Neutrophil (primary cell): ENCODE measurements around the gene FOXO1.

Source experiments
- H3K27ac ChIP-seq: fragments of 200-600 bp; sonication (generic); 2 replicates; pipeline ENCODE4 v1.5.1; 2016; ENCODE audit warnings: mild to moderate bottlenecking, moderate library complexity
- H3K27me3 ChIP-seq: fragments of 200-600 bp; sonication (generic); 2 replicates; pipeline ENCODE4 v1.6.0; 2016; ENCODE audit warnings: mild to moderate bottlenecking
- H3K36me3 ChIP-seq: fragments of 200-600 bp; sonication (generic); 2 replicates; pipeline ENCODE4 v1.5.1; 2017
- H3K4me1 ChIP-seq, 2 experiments: fragments of 200-600 bp in 1 of 2; sonication (generic) in 1 of 2; 1 replicate in 1 of 2; 2 replicates in 1 of 2; pipeline versions ENCODE4 v1.5.1 to v1.6.1; 2013 to 2016; ENCODE audit warnings: low read depth in 1 of 2, low read length in 1 of 2, mild to moderate bottlenecking in 1 of 2, moderate library complexity in 1 of 2; ENCODE audit not compliant: control insufficient read depth in 1 of 2, insufficient read depth in 1 of 2
- H3K4me3 ChIP-seq, 2 experiments: fragments of 200-600 bp in 1 of 2; sonication (generic) in 1 of 2; 1 replicate in 1 of 2; 2 replicates in 1 of 2; pipeline ENCODE4 v1.5.1; 2013 to 2016; ENCODE audit warnings: low read depth in 1 of 2, low read length in 1 of 2, mild to moderate bottlenecking in 1 of 2, moderate library complexity in 1 of 2
- H3K9me3 ChIP-seq: fragments of 200-600 bp; sonication (generic); 2 replicates; pipeline ENCODE4 v1.5.1; 2016
- TF ChIP-seq, protein P1 (sequence below): fragments of 200-600 bp; sonication (generic); IDR thresholded peaks from 2 replicates; pipeline ENCODE4 v1.5.1; 2016; ENCODE audit warnings: antibody characterized with exemption

FOXO1 gene

GRCh38 chr13:40576369-40576768 is 90.1 kb downstream of the FOXO1 start:
- no peaks in the 10 kb centered on the region for H3K27me3 ChIP-seq
- TF ChIP-seq, protein P1, sequence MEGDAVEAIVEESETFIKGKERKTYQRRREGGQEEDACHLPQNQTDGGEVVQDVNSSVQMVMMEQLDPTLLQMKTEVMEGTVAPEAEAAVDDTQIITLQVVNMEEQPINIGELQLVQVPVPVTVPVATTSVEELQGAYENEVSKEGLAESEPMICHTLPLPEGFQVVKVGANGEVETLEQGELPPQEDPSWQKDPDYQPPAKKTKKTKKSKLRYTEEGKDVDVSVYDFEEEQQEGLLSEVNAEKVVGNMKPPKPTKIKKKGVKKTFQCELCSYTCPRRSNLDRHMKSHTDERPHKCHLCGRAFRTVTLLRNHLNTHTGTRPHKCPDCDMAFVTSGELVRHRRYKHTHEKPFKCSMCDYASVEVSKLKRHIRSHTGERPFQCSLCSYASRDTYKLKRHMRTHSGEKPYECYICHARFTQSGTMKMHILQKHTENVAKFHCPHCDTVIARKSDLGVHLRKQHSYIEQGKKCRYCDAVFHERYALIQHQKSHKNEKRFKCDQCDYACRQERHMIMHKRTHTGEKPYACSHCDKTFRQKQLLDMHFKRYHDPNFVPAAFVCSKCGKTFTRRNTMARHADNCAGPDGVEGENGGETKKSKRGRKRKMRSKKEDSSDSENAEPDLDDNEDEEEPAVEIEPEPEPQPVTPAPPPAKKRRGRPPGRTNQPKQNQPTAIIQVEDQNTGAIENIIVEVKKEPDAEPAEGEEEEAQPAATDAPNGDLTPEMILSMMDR, result no peak
- H3K27ac ChIP-seq, result no peak overlapping the region
- H3K36me3 ChIP-seq, result no peaks in the 10 kb centered on the region
- peaks cover 0 to 9% of the 10 kb centered on the region in 2 experiments for H3K4me1 ChIP-seq
- H3K4me3 ChIP-seq, result no peak overlapping the region
- no peaks in the 10 kb centered on the region for H3K9me3 ChIP-seq

DNA sequence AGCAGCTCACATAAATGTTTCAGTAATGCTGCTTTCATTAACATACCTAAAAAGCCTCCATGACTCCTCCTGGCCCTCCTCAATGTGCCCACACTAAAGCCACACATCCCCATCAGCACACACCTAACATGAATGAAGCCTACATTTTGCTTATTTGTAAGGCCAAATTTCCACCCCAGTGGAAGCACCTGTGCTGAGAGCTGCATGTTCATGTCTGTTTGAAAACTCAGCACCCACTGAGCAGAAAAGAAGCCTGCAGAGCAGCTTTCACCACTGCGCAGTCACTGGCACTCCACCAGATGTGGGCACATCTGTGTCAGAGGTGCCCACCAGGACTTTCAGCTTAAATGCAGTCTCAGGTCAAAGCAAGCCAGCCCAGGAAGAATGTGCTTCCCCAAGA is 93.5 kb downstream of the FOXO1 start:
- TF ChIP-seq, protein P1, result no peak
- H3K4me1 ChIP-seq, result peaks cover 0 to 9% of the 10 kb centered on the region in 2 experiments
- H3K4me3 ChIP-seq, result no peak overlapping the region
- no peaks in the 10 kb centered on the region for H3K9me3 ChIP-seq
- H3K27ac ChIP-seq, result no peak overlapping the region
- no peaks in the 10 kb centered on the region for H3K36me3 ChIP-seq
- H3K27me3 ChIP-seq, result no peaks in the 10 kb centered on the region

DNA sequence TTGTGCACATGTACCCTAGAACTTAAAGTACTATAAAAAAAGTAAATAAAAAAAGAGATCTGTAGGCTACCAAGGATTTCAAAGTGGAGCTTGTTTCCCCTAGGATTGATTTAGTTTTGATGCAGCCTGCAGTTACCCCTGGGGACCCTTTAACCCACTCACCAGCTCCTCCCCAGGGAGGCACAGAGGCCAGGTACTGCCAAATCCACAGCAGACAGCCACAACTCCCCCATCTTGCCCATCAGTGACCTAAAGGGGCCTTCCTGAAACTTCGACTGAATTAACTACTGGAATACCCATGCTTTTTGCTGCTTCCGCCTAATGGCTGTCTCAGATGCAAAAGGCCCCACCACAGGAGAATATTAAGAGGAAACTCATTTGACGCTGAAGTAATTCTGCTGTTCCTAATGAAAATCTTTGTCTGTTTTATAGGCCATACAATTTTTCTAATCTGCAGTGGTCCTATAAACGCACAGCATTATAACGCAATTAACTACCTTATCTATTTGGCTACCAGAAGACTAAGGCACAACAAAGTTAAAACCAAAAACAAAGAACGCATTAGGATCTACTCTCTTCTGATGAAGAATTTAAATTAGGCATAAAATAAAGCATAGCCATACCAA is 95.0 kb downstream of the FOXO1 start:
- Histone ChIP-seq H3K9me3 (no peaks in the 10 kb centered on the region), H3K4me1 (peaks cover 0 to 9% of the 10 kb centered on the region in 2 experiments), H3K4me3 (no peak overlapping the region), H3K27me3 (no peaks in the 10 kb centered on the region), H3K36me3 (no peaks in the 10 kb centered on the region), H3K27ac (no peak overlapping the region)
- TF ChIP-seq, protein P1, result no peak

DNA sequence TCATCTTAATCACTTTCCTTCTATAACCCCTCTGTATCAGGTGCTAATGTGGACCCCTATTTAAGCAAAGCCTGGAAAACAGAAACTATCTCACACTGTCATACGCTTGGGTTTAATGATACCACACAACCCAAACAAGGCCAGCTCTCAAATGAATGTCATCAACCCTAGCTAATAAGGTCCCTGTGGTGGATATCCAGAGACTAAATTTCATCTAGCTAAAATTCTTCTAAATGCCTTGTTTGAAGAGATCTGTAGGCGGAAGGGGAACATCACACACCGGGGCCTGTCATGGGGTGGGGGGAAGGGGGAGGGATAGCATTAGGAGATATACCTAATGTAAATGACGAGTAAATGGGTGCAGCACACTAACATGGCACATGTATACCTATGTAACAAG is 95.5 kb downstream of the FOXO1 start:
- Histone ChIP-seq H3K4me3 (no peak overlapping the region), H3K4me1 (peaks cover 1 to 9% of the 10 kb centered on the region in 2 experiments), H3K27me3 (no peaks in the 10 kb centered on the region), H3K36me3 (no peaks in the 10 kb centered on the region), H3K9me3 (no peaks in the 10 kb centered on the region), H3K27ac (no peak overlapping the region)
- TF ChIP-seq, protein P1, result no peak

- TF ChIP-seq, protein P1, result no peak
- no peak overlapping the region for H3K27ac ChIP-seq
- peaks cover 21% of the 10 kb centered on the region in 2 experiments for H3K4me1 ChIP-seq
- H3K4me3 ChIP-seq, result no peak overlapping the region
- no peaks in the 10 kb centered on the region for H3K9me3 ChIP-seq
- no peaks in the 10 kb centered on the region for H3K36me3 ChIP-seq
- no peaks in the 10 kb centered on the region for H3K27me3 ChIP-seq
Observed at GRCh38 chr13:40569024-40569350, 97.5 kb downstream of the FOXO1 start.
